Astrocyte of the cerebellum (primary cell): ENCODE data around the gene KDELR3.

Experiments used
- DNase-seq: peaks from one replicate; pipeline ENCODE4 v3.0.0-alpha.2; 2011; ENCODE audit warnings: low read depth
- H3K4me3 ChIP-seq: 2 replicates; pipeline ENCODE4 v1.5.1; 2011; ENCODE audit warnings: mild to moderate bottlenecking, low read depth, low read length, moderate library complexity
- in situ Hi-C: cut with HindIII; loops from 2 replicates; pipeline ENCODE4 v1.10.0; 2017; ENCODE audit warnings: low sequenced_read_pairs
- TF ChIP-seq, protein P1 (sequence below): IDR thresholded peaks from 2 replicates; pipeline ENCODE4 v1.5.1; 2012; ENCODE audit warnings: low read length, low read depth, moderate library complexity, mild to moderate bottlenecking; ENCODE audit errors: missing control alignments

The KDELR3 gene

DNA sequence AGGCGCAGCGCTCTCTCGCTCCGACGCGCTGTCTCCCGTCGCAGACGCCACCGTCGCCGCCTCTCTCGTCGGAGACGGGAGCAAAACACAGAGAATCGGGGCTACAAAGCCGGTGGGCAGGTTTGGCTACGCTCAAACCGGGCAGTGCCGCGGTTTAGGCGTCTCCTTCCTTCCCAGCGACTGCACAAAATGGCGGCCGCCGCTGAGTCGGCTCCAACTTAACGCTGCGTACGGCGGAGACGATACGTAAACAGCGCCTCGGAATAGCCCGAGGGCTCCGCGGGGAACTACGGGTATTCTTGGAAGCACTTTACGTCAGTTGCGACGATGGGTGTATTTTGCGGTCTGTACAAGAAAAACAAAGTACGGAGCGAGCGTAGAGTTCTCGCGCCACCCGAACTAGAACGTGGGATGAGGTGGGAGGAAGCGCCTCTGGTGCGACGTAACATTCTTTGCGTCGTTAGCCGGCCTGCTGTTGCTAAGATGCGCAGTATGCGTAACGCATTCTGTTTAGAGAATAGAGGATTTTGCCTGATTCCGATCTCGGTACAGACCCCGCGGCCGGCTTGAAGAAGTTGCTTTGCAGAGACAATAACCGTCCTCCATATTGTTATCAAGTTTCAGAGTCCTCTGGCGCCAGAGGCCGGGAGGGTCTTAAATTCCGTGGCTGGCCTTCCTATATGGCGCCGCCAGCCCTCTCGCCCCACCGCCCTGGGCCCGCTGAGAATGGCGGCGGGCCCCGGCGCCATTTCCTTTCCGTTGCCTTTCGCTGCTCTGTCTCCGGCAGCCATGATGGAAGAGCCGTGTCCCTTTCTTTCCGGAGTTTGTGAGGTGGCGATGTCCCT, 38.4 kb downstream of the KDELR3 start, which contains the start of gene DDX17:
Gene DDX17 (minus strand): TSS at position 194 of the 845 bp plus-strand sequence.
- in situ Hi-C loops, result no loop called here
- TF ChIP-seq, protein P1, sequence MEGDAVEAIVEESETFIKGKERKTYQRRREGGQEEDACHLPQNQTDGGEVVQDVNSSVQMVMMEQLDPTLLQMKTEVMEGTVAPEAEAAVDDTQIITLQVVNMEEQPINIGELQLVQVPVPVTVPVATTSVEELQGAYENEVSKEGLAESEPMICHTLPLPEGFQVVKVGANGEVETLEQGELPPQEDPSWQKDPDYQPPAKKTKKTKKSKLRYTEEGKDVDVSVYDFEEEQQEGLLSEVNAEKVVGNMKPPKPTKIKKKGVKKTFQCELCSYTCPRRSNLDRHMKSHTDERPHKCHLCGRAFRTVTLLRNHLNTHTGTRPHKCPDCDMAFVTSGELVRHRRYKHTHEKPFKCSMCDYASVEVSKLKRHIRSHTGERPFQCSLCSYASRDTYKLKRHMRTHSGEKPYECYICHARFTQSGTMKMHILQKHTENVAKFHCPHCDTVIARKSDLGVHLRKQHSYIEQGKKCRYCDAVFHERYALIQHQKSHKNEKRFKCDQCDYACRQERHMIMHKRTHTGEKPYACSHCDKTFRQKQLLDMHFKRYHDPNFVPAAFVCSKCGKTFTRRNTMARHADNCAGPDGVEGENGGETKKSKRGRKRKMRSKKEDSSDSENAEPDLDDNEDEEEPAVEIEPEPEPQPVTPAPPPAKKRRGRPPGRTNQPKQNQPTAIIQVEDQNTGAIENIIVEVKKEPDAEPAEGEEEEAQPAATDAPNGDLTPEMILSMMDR, result no peak
- DNase-seq, result peak; percentile 94
- peak within 1 kb of the TSS; percentile 94 for H3K4me3 ChIP-seq

DNA sequence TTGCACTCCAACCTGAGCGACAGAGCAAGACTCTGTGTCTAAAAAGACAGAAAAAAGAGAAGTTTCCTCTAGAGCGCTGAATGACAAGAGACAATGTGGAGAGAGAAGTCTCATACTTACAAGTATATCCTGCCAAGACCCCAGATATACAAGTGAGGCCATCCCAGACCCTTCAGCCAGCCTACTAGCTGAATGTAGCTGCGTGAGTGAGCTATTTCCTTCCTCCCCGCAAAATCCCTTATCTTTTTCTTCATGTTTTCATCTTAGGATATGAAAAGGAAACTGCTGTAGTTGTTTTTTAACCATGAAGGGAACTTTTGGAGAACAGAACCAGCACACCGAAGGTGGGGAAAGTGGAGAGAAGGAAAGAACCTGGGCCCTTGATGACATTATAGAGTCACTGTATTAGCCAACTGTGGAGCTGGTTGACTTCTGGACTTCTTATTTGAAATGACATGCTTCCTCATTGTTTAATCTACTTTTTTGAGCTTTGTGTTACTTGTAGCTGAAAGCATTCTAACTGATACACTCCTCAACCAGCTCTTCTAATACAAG, 42.6 kb downstream of the KDELR3 start:
- TF ChIP-seq, protein P1, result no peak
- in situ Hi-C loops, result no loop called here
- no peak overlapping the region for H3K4me3 ChIP-seq
- no peak for DNase-seq

DNA sequence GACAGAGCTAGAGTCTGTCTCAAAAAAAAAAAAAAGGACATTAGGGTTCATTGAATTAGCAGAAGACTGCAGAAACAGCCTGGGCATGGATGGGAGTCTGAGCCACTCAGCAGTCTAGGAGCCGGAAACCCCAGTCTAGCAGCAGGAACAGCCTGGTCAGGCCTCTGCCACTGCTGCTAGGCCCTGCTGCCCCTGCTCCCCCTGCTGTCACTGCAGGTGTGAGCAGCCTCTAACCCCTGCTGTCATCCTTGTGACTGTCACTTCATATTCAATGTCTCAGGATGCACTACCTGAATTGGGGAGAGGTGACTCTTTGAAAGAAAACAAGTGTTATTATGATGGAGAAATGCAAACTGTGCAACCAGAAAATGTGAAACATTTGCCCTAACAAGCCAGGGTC, 45.2 kb downstream of the KDELR3 start:
- H3K4me3 ChIP-seq, result no peak overlapping the region
- DNase-seq, result no peak
- in situ Hi-C loops, result no loop called here
- TF ChIP-seq, protein P1, result no peak

DNA sequence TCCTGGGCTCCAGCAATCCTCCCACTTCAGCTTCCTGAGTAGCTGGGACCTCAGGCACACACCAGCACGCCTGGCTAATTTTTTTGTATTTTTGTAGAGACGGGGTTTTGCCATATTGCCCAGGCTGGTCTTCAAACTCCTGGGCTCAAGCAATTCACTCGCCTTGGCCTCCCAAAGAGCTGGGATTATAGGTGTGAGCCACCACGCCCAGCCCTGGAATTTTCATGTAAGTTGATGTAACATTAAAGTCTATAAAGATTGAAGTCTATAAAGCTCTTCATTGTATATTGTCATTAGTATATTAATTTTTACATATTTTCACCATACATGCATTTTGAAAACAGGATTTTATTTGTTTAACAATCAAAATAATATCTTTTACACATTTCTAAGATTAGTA, 50.7 kb downstream of the KDELR3 start:
- in situ Hi-C loops, result no loop called here
- TF ChIP-seq, protein P1, result no peak
- no peak for DNase-seq
- H3K4me3 ChIP-seq, result no peak overlapping the region

DNA sequence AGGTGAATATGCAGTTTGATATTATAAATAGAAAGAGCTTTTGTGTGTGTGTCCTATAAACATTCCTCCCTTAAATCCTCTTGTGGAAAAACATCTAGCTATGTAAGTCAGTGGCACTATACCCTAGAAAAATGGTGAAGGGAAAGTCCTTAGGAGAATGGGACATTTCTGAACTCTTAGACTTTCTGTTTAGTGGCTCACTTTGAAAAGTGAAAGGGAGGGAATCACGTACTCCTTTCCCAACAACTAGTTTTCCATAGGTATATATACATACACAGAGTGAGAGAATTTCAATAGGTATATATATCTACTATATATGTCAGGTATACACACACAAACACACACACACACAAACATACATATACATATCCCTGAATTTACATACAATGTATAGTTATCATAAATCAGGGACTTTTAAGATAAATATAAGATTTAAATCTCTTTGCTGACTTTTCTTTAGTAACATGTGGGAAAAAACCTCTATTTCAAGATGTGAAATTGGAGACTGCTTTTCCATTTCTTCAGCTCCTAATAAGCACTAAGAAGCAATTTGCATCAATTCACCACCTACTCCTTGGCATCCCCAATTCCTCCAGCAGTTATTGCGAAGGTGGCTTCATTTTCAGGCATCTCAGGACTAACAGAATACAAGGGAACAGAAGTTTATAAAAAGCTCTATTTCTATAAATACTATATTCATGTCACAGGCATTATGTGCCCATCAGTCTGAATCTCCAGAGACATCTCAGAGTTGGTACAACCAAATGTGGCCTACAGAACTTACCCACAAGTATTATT, 51.8 kb downstream of the KDELR3 start:
- no peak for DNase-seq
- H3K4me3 ChIP-seq, result no peak overlapping the region
- in situ Hi-C loops, result no loop called here
- TF ChIP-seq, protein P1, result no peak

DNA sequence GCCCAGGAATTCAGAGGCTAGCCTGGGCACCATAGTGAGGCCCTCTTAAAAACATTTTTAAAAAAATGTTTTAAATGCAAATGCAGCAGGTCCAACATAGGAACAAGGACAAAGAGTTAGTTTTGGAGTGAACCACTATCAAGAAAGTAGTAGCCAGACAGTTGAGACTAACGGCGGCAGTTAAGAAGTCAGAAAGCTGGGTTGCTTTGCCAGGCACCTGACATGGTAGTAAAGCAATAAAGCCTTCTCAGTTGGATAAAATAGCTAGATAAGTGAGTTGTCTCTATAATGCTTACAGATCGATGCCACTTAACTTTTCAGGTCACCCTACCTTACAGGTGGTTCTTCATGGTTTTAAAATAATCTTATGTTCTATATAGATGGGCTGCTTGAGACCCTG, 55.1 kb downstream of the KDELR3 start:
- no peak overlapping the region for H3K4me3 ChIP-seq
- TF ChIP-seq, protein P1, result no peak
- in situ Hi-C loops, result no loop called here
- DNase-seq, result no peak
